HL-60 (cell line): ENCODE data around the gene ROCK2.

Experiments used
- DNase-seq, 2 experiments: peaks; one replicate each; pipeline ENCODE4 v3.0.0-alpha.2; 2010 to 2020; ENCODE audit warnings: low read depth in 1 of 2, low spot score in 1 of 2
- H3K27ac ChIP-seq: fragments of 250-450 bp; sonication (Bioruptor Pico); replicated peaks from 2 replicates; pipeline ENCODE4 v1.5.1; 2020; ENCODE audit warnings: mild to moderate bottlenecking, moderate library complexity
- H3K27me3 ChIP-seq: fragments of 250-450 bp; sonication (Bioruptor Pico); 2 replicates; pipeline ENCODE4 v1.5.1; 2021; ENCODE audit warnings: mild to moderate bottlenecking, moderate library complexity; ENCODE audit not compliant: insufficient read depth, poor library complexity, severe bottlenecking
- H3K4me3 ChIP-seq: replicated peaks from 2 replicates; pipeline ENCODE4 v1.5.1; 2011; ENCODE audit warnings: mild to moderate bottlenecking, control low read depth, low read length; ENCODE audit not compliant: insufficient read depth
- GABPA ChIP-seq: IDR thresholded peaks from 2 replicates; pipeline ENCODE4 v1.6.1; 2012; ENCODE audit warnings: low read depth
- POLR2AphosphoS5 ChIP-seq: IDR thresholded peaks from 2 replicates; pipeline ENCODE4 v1.6.1; 2012; ENCODE audit warnings: low read depth
- SPI1 ChIP-seq: IDR thresholded peaks from 2 replicates; pipeline ENCODE4 v1.6.1; 2012; ENCODE audit warnings: low read depth, mild to moderate bottlenecking, borderline replicate concordance
- TF ChIP-seq, protein P1 (sequence below): IDR thresholded peaks from 2 replicates; pipeline ENCODE4 v1.6.1; 2012; ENCODE audit warnings: low read depth; ENCODE audit not compliant: insufficient replicate concordance
- TF ChIP-seq, protein P2 (sequence below): IDR thresholded peaks from one replicate; pipeline ENCODE4 v1.5.1; 2011; ENCODE audit warnings: low read length, control low read depth, inconsistent platforms; ENCODE audit not compliant: insufficient read depth

The ROCK2 gene

DNA sequence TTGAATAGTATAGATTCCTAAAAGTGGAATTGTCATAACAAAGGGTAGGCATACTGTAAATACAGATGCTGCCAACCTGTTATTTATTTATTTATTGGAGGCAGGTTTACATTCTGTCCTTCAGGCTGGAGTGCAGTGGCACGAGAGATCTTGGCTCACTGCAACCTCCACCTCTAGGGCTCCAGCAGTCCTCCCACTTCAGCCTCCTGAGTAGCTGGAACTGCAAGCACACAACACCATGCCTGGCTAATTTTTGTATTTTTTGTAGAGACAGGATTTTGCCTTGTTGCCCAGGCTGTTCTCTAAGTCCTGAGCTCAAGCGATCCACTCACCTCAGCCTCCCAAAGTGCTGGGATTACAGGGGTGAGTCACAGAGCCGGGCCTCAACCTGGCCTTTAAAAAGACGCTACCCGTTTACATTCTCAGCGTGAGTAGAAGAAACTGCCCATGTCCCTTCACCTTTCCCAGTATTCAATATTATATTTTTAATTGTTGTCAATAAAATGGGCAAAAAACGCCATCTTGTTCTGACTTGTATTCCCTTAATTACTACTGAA, 3.0 kb upstream of the ROCK2 start:
- DNase-seq = no peak
- no peak overlapping the region for H3K27ac ChIP-seq
- no peak for TF ChIP-seq GABPA
- TF ChIP-seq SPI1 = no peak
- no peak overlapping the region for H3K4me3 ChIP-seq
- no peaks in the 10 kb centered on the region for H3K27me3 ChIP-seq

DNA sequence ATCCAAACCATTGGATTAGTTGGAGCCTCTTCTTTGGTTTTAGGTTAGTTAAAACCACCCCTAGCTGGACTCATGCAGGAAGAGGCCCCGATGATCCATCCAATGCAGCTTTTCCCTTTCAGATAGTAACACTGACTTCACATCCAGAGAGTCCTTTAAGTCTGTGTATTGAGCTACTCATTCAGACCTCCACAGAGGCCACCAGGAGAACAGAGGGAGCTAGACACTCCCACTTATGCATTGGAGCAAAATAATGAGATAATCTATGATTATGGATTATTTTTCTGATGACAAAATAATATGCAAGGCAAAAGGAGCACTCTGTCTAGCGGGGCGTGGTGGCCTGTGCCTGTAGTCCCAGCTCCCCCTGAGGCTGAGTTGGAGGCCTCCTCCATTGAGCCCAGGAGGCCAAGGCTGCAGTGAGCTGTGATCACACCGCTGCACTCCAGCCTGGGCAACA, 1.6 kb upstream of the ROCK2 start:
- Histone ChIP-seq H3K27me3 (no peaks in the 10 kb centered on the region), H3K4me3 (no peak overlapping the region), H3K27ac (no peak overlapping the region)
- DNase-seq = no peak
- no peak for TF ChIP-seq GABPA
- TF ChIP-seq, protein P1, sequence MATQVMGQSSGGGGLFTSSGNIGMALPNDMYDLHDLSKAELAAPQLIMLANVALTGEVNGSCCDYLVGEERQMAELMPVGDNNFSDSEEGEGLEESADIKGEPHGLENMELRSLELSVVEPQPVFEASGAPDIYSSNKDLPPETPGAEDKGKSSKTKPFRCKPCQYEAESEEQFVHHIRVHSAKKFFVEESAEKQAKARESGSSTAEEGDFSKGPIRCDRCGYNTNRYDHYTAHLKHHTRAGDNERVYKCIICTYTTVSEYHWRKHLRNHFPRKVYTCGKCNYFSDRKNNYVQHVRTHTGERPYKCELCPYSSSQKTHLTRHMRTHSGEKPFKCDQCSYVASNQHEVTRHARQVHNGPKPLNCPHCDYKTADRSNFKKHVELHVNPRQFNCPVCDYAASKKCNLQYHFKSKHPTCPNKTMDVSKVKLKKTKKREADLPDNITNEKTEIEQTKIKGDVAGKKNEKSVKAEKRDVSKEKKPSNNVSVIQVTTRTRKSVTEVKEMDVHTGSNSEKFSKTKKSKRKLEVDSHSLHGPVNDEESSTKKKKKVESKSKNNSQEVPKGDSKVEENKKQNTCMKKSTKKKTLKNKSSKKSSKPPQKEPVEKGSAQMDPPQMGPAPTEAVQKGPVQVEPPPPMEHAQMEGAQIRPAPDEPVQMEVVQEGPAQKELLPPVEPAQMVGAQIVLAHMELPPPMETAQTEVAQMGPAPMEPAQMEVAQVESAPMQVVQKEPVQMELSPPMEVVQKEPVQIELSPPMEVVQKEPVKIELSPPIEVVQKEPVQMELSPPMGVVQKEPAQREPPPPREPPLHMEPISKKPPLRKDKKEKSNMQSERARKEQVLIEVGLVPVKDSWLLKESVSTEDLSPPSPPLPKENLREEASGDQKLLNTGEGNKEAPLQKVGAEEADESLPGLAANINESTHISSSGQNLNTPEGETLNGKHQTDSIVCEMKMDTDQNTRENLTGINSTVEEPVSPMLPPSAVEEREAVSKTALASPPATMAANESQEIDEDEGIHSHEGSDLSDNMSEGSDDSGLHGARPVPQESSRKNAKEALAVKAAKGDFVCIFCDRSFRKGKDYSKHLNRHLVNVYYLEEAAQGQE = no peak
- TF ChIP-seq SPI1 = no peak

DNA sequence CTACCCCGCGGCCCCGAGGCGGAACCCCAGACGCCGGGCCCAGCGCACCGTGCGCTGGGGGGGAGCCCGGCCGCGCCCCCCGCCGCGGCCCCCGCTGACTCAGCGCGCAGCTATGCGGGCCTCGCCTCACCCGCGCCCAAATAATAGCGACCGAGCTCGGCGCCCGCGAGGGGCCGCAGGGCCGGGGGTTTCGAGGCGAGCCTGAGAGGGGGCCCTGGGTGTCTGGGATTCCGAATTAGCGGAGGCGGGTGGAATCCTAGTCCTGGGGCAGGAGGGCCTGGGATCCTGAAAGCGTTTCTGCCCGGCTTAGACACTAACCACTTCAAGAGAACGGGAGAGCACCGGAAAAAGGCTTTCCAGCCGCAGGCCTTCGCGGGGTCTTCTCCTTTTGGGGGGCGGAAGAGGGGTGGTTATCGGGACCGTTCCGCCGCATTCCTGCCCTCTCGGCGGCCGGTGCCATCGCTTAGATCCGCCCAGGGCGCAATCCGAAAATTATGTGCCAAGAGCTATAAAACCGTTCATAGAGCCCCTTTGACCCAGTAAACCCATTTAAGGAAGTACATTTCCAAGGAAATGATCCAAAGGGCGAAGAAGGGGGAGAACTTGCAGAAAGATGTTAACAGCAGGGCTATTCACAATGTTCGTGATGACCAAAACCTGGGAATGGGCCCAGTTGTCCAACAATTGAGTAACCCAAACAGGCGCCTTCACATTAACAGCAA, 681 bp upstream of the ROCK2 start:
- peak in 1 of 2 experiments; percentile 23 for DNase-seq
- peak overlapping the region; percentile 83 for H3K4me3 ChIP-seq
- peak overlapping the region; percentile 76 for H3K27ac ChIP-seq
- H3K27me3 ChIP-seq = no peaks in the 10 kb centered on the region
- TF ChIP-seq SPI1 (no peak), GABPA (no peak), POLR2AphosphoS5 (no peak)
- TF ChIP-seq, protein P2, sequence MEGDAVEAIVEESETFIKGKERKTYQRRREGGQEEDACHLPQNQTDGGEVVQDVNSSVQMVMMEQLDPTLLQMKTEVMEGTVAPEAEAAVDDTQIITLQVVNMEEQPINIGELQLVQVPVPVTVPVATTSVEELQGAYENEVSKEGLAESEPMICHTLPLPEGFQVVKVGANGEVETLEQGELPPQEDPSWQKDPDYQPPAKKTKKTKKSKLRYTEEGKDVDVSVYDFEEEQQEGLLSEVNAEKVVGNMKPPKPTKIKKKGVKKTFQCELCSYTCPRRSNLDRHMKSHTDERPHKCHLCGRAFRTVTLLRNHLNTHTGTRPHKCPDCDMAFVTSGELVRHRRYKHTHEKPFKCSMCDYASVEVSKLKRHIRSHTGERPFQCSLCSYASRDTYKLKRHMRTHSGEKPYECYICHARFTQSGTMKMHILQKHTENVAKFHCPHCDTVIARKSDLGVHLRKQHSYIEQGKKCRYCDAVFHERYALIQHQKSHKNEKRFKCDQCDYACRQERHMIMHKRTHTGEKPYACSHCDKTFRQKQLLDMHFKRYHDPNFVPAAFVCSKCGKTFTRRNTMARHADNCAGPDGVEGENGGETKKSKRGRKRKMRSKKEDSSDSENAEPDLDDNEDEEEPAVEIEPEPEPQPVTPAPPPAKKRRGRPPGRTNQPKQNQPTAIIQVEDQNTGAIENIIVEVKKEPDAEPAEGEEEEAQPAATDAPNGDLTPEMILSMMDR = no peak
- TF ChIP-seq, protein P1 = no peak

DNA sequence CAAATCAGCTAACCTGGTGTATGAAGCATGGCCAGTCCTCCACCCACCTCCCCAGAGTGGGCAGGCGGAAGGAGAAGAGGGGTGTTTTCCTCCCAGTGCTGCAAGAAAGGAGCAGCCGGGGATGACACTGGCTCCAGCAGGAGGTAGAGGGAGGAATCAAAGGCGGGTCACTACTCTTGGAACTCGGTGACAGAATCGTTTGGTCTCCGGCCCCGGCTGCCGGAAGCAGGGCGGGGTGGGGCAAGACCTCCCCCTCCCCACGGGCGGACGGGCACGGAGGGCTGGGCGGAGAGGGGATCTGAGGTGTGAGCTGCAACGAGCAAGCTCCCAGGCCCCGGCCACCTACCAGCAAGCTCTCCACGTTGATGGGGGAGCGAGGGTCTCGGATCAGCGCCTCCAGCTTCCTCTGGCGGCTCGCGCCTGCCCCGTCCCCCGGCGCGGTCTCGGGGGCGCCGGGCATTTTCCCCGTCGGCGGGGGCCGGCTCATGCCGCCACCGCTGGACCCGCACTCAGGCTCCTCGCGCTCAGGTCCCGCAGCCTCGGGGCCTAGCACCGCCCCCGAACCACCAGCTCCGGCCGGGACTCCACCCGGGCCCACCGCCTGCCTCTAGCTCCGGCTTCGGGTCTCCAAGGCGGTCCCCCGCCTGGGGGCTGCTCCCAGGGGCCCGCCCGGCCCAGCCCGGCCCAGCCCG, 640 bp downstream of the ROCK2 start:
- Histone ChIP-seq H3K4me3 (peak overlapping the region; percentile 83), H3K27me3 (no peaks in the 10 kb centered on the region), H3K27ac (peak overlapping the region; percentile 58)
- DNase-seq = peak in 1 of 2 experiments; percentile 35
- TF ChIP-seq, protein P2 = no peak
- TF ChIP-seq, protein P1 = no peak
- TF ChIP-seq GABPA (no peak), POLR2AphosphoS5 (no peak; the same call in 1 of the 2 replicates), SPI1 (no peak)
